Skeletal muscle tissue (tissue), 4 donors: ENCODE measurements around the gene ZNF808. TPM values are rescaled to one million over a fixed set of nuclear protein-coding genes. Genes with fewer than 3 reads are reported as not detected.
"Not testable (repeated sequence)": the region's sequence is repeated elsewhere in the genome, so short reads cannot be mapped to it uniquely, and the experiment has no call there.

Experiments used
- H3K27ac ChIP-seq: one replicate; pipeline ENCODE4 v1.7.0; 2013; ENCODE audit warnings: mild to moderate bottlenecking, low read depth, low read length, inconsistent platforms
- H3K27me3 ChIP-seq, 3 donors: one replicate each; pipeline ENCODE4 v1.7.0; 2013; ENCODE audit warnings: low read length in 3 of 3; ENCODE audit not compliant: control insufficient read depth in 3 of 3, insufficient read depth in 3 of 3
- H3K36me3 ChIP-seq, 3 donors: one replicate each; pipeline ENCODE4 v1.7.0; 2013; ENCODE audit warnings: low read length in 3 of 3; ENCODE audit not compliant: control insufficient read depth in 3 of 3, insufficient read depth in 3 of 3
- H3K4me1 ChIP-seq, 3 donors: one replicate each; pipeline ENCODE4 v1.7.0; 2013; ENCODE audit warnings: low read length in 3 of 3, mild to moderate bottlenecking in 3 of 3; ENCODE audit not compliant: control insufficient read depth in 3 of 3, insufficient read depth in 3 of 3
- H3K4me3 ChIP-seq, 3 donors: one replicate each; pipeline ENCODE4 v1.7.0; 2013; ENCODE audit warnings: low read length in 3 of 3
- H3K9ac ChIP-seq, 3 donors: one replicate each; pipeline ENCODE4 v1.7.0; 2013; ENCODE audit warnings: low read length in 3 of 3, mild to moderate bottlenecking in 3 of 3, moderate library complexity in 2 of 3, low read depth in 1 of 3
- H3K9me3 ChIP-seq, 3 donors: one replicate each; pipeline ENCODE4 v1.7.0; 2013; ENCODE audit warnings: low read length in 3 of 3; ENCODE audit not compliant: control insufficient read depth in 3 of 3
- total RNA-seq: library from RNA; depleted of rRNA; stranded (reverse); fragments of >200 nt; gene quantifications from one replicate; pipeline ENCODE4 v1.2.3, GENCODE V29; 2014
- donor health status: Osteomylitis.

The ZNF808 gene
- total RNA-seq = 19.3 TPM

DNA sequence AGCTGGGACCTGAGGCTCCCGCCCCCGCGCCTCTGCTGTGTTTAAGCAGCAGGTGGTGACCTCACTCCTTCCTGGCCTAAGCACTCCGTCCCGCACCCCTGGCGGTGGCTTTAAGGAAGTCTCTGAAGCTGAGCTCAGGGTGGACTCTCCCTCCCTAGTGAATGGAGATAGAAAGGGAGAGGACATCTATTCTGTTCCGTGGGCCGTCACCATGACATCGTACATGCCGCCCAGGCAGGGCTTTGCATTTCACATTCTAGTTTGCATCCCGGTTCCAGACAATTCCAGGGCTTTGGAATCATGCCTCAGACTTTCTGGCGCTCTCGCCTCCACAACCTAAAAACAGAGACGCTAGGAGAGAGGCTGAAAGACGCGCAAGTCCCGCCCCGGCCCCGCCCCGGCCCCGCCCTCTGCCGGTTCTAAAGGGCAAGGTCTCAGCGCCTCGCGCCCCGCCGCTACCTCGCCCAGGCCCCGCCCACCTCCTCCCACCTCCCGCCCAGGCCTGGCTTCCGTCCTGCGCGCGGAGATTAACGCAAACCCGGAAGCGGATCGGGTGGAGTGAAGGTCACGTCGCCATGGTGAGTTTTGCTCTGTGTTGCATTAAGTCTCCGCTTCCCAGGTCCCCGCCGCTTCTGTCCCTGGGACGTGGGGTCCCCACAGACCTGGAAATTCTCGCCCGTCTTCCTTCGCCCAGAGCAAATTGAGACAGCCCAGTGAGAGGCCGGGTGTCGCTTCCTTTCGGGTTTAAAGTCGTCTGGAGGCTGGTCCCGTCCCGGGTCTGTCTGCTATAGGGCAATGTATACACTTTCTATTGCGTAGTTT, at the start of gene ZNF808:
Gene ZNF808 (plus strand): TSS at position 535 of the 822 bp plus-strand sequence. CDS start 15,617 bp downstream, outside the sequence.
- peak within 1 kb of the TSS; percentile 92 to 98 (median 96) for H3K9ac ChIP-seq
- peak within 1 kb of the TSS; percentile 88 for H3K27ac ChIP-seq
- no peaks in the 10 kb centered on the region for H3K36me3 ChIP-seq
- H3K27me3 ChIP-seq = no peaks in the 10 kb centered on the region
- no peaks in the 10 kb centered on the region for H3K9me3 ChIP-seq
- peak within 1 kb of the TSS; percentile 81 to 95 (median 94) for H3K4me3 ChIP-seq
- H3K4me1 ChIP-seq = peaks cover 14 to 16% (median 15%) of the 10 kb centered on the region in 3 donors

DNA sequence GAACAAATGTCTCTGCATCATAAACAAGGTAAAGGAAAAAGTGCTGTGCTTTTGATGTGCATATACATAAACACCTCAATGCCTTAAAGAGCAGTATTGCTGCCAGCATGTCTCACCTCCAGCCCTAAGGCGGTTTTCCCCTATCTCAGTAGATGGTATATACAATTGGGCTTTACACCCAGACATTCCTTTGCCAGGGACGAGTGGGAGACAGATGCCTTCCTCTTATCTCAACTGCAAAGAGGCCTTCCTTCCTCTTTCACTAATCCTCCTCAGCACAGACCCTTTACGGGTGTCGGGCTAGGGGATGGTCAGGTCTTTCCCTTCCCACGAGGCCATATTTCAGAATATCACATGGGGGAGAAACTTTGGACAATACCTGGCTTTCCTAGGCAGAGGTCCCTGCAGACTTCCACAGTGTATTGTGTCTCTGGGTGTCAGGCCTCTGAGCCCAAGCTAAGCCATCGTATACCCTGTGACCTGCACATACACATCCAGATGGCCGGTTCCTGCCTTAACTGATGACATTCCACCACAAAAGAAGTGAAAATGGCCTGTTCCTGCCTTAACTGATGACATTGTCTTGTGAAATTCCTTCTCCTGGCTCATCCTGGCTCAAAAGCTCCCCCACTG, 43.2 kb upstream of the ZNF808 start:
- H3K9me3 ChIP-seq, H3K27me3 ChIP-seq, H3K4me3 ChIP-seq, H3K4me1 ChIP-seq, H3K27ac ChIP-seq, H3K9ac ChIP-seq, H3K36me3 ChIP-seq: not testable (repeated sequence)

DNA sequence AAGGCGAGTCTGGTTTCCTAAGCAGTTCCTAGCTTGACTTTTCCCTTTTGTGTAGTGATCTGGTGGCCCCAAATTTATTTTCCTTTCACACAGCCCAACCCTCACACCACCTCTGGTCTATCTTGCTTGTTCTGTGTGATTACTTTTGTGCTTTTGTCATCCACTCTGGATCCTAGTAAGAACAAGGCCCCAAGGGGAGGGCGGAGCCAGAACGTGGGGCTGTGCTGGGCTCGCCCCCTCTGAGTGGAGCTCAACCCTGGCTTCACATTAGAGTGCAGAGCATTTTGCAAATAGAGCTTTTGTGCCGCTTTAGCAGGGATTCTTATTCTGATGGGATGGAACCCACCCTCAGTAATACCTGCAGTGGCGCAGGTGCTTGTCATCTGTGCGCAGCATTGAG, 42.4 kb upstream of the ZNF808 start:
- not testable (repeated sequence) for H3K9me3 ChIP-seq

DNA sequence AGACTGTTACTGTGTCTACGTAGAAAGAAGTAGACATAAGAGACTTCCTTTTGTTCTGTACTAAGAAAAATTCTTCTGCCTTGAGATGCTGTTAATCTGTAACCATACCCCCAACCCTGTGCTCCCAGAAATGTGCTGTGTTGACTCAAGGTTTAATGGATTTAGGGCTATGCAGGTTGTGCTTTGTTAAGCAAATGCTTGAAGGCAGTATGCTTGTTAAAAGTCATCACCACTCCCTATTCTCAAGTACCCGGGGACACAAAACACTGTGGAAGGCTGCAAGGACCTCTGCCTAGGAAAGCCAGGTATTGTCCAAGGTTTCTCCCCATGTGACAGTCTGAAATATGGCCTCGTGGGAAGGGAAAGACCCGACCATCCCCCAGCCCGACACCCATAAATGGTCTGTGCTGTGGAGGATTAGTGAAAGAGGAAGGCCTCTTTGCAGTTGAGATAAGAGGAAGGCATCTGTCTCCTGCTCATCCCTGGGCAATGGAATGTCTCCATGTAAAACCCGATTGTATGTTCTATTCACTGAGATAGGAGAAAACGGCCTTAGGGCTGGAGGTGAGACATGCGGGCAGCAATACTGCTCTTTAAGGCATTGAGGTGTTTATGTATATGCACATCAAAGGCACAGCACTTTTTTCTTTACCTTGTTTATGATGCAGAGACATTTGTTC, 41.8 kb upstream of the ZNF808 start:
- H3K27ac ChIP-seq, H3K27me3 ChIP-seq, H3K9ac ChIP-seq, H3K36me3 ChIP-seq, H3K4me3 ChIP-seq, H3K4me1 ChIP-seq, H3K9me3 ChIP-seq: not testable (repeated sequence)

More for the DNA sequence above, 42.4 kb upstream of the ZNF808 start:
- H3K4me3 ChIP-seq, H3K4me1 ChIP-seq, H3K27me3 ChIP-seq, H3K9ac ChIP-seq, H3K36me3 ChIP-seq, H3K27ac ChIP-seq: not testable (repeated sequence)

DNA sequence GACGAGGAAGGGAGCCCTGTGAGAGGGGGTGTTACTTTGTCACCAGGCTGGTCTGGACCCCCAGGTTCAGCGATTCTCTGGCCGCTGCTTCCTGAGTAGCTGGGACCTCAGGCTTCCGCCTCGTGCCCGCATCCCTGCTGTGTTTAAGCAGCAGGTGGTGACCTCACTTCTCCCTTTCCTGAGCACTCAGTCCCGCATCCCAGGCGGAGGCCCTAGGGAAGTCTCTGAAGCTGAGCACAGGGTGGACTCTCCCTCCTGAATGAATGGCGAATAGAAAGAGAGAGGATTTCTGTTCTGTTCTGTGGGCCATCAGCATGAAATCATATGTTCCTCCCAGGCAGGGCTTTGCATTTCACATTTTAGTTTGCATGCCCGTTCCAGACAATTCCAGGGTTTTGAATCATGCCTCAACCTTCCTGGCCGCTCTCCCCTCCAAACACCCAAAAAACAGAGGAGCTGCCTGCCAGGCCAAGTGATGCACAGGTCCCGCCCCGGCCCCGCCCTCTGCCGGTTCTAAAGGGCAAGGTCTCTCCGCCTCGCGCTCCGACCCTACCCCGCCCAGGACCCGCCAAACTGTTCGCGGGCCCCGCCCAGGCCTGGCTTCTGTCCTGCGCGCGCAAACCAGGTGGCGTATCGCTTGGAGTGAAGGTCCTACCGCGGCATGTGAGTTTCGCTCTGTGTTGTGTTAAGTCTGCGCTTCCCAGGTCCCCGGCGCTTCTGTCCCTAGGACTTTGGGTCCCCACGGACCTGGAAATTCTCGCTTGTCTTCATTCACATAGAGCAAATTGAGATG, 35.1 kb upstream of the ZNF808 start:
- Histone ChIP-seq H3K9ac (no peak overlapping the region), H3K27ac (no peak overlapping the region), H3K4me3 (peak overlapping the region in 1 of 3 donors; percentile 49), H3K4me1 (no peaks in the 10 kb centered on the region), H3K27me3 (no peaks in the 10 kb centered on the region), H3K36me3 (peaks cover 0 to 2% (median 0%) of the 10 kb centered on the region in 3 donors), H3K9me3 (peaks cover 3 to 6% (median 4%) of the 10 kb centered on the region in 3 donors)

DNA sequence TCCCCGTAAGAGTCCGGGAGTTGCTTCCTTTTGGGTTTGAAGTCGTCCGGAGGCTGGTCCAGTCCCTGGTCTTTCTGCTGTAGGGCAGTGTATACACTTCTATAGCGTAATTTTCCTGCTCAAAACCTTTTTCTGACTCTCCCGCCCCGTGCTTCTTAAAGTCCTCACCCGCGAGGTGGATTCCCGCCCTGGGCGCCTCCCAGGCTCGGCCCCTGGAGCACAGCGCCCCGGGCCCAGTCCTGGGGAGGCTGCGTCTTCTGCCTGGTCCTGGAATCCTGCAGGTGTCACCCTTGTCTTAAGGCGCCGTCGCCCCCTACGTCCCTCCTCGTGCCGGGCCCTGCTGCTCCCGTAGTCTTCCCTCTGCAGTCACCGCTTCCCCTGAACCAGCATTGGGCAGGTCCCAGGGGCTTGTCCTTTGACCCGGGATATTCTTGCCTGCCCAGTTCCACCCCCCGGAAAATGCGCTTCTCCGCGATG, 34.4 kb upstream of the ZNF808 start:
- Histone ChIP-seq H3K9me3 (peaks cover 3 to 6% (median 4%) of the 10 kb centered on the region in 3 donors), H3K27me3 (no peaks in the 10 kb centered on the region), H3K4me1 (no peaks in the 10 kb centered on the region), H3K9ac (no peak overlapping the region), H3K4me3 (peak overlapping the region in 1 of 3 donors; percentile 49), H3K36me3 (peaks cover 0 to 2% (median 0%) of the 10 kb centered on the region in 3 donors), H3K27ac (no peak overlapping the region)

- H3K4me1 ChIP-seq = no peaks in the 10 kb centered on the region
- no peak overlapping the region for H3K4me3 ChIP-seq
- peaks cover 4 to 11% (median 7%) of the 10 kb centered on the region in 3 donors for H3K9me3 ChIP-seq
- H3K9ac ChIP-seq = no peak overlapping the region
- H3K27ac ChIP-seq = no peak overlapping the region
- no peaks in the 10 kb centered on the region for H3K27me3 ChIP-seq
- H3K36me3 ChIP-seq = peaks cover 0 to 2% (median 0%) of the 10 kb centered on the region in 3 donors
These were observed 33.0 kb upstream of the ZNF808 start for GRCh38 chr19:52494518-52494917.

DNA sequence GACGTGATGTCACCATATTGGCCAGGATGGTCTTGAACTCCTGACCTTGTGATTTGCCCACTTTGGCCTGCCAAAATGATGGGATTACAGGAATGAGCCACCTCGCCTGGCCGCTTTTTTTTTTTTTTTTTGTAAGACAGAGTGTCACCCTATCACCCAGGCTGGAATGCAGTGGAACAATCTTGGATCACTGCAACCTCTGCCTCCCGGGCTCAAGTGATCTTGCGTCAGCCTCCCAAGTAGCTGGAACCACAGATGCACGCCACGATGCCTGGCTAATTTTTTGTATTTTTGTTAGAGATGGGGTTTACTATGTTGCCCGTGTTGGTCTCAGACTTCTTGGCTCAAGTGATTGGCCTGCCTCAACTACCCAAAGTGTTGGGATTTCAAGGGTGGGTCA, 28.9 kb upstream of the ZNF808 start:
- Histone ChIP-seq H3K27ac (no peak overlapping the region), H3K36me3 (peaks cover 5% of the 10 kb centered on the region in 3 donors), H3K4me1 (no peaks in the 10 kb centered on the region), H3K9ac (no peak overlapping the region), H3K27me3 (no peaks in the 10 kb centered on the region), H3K4me3 (no peak overlapping the region), H3K9me3 (peaks cover 4 to 7% (median 6%) of the 10 kb centered on the region in 3 donors)

- H3K4me3 ChIP-seq, H3K9ac ChIP-seq, H3K36me3 ChIP-seq, H3K27me3 ChIP-seq, H3K9me3 ChIP-seq, H3K4me1 ChIP-seq, H3K27ac ChIP-seq: not testable (repeated sequence)
These were observed 27.0 kb upstream of the ZNF808 start for GRCh38 chr19:52500474-52500873.
